Spleen (tissue), 11 donors: ENCODE measurements around the gene SPEF2. TPM values are rescaled to one million over a fixed set of nuclear protein-coding genes. Genes with fewer than 3 reads are reported as not detected.
"Not testable (repeated sequence)": the region's sequence is repeated elsewhere in the genome, so short reads cannot be mapped to it uniquely, and the experiment has no call there.

ENCODE experiments used
- DNase-seq: peaks from one replicate; pipeline ENCODE4 v3.0.0-alpha.2; 2020
- H3K27ac ChIP-seq, 8 donors: fragments of 200-600 bp; sonication (generic) in 7 of 8; 1 replicate in 4 of 8; 2 replicates in 4 of 8; pipeline versions ENCODE4 v1.5.0 to v1.8.0; 2016 to 2021; ENCODE audit warnings: inconsistent platforms in 4 of 8, mild to moderate bottlenecking in 4 of 8, moderate library complexity in 1 of 8
- H3K27me3 ChIP-seq, 7 donors: fragments of 200-600 bp; sonication (generic) in 6 of 7; replicated peaks in 1 of 7; 1 replicate in 4 of 7; 2 replicates in 3 of 7; pipeline versions ENCODE4 v1.5.0 to v1.8.0; 2016 to 2021; ENCODE audit warnings: inconsistent platforms in 3 of 7, mild to moderate bottlenecking in 1 of 7
- H3K36me3 ChIP-seq, 6 donors: fragments of 200-600 bp; sonication (generic) in 5 of 6; 1 replicate in 4 of 6; 2 replicates in 2 of 6; pipeline versions ENCODE4 v1.5.0 to v1.8.0; 2016 to 2021; ENCODE audit warnings: inconsistent platforms in 2 of 6
- H3K4me1 ChIP-seq, 6 donors: fragments of 200-600 bp; sonication (generic) in 5 of 6; 1 replicate in 3 of 6; 2 replicates in 3 of 6; pipeline versions ENCODE4 v1.5.0 to v1.8.0; 2016 to 2021; ENCODE audit warnings: inconsistent platforms in 3 of 6
- H3K4me3 ChIP-seq, 8 donors: fragments of 200-600 bp; sonication (generic) in 7 of 8; 1 replicate in 4 of 8; 2 replicates in 4 of 8; pipeline versions ENCODE4 v1.5.0 to v1.8.0; 2016 to 2021; ENCODE audit warnings: inconsistent platforms in 4 of 8, mild to moderate bottlenecking in 4 of 8, moderate library complexity in 2 of 8
- H3K9me3 ChIP-seq, 8 donors: fragments of 200-600 bp; sonication (generic) in 7 of 8; 1 replicate in 4 of 8; 2 replicates in 4 of 8; pipeline versions ENCODE4 v1.5.0 to v1.8.0; 2016 to 2021; ENCODE audit warnings: inconsistent platforms in 4 of 8
- CTCF ChIP-seq, 11 experiments: fragments of 200-600 bp in 7 of 11; fragments of 450-650 bp in 4 of 11; sonication (generic) in 4 of 11; IDR thresholded peaks in 8 of 11; conservative IDR thresholded peaks in 3 of 11; 1 replicate in 7 of 11; 2 replicates in 4 of 11; pipeline versions ENCODE4 v1.4.0 to v1.8.0; 2016 to 2021; ENCODE audit warnings: antibody characterized with exemption in 11 of 11, inconsistent platforms in 4 of 11, mild to moderate bottlenecking in 1 of 11
- POLR2A ChIP-seq, 3 donors: fragments of 450-650 bp; IDR thresholded peaks; one replicate each; pipeline ENCODE4 v1.5.1; 2017; ENCODE audit warnings: antibody characterized with exemption in 3 of 3, mild to moderate bottlenecking in 1 of 3
- POLR2AphosphoS5 ChIP-seq, 3 donors: sonication (generic); formaldehyde crosslinking; IDR thresholded peaks; one replicate each; pipeline ENCODE4 v1.5.1; 2017; ENCODE audit warnings: antibody characterized with exemption in 3 of 3
- WGBS, 5 donors: extraction: QIAGEN DNeasy Blood & Tissue Kit in 3 of 5; methylation state at CpG; one replicate each; pipeline versions ENCODE4 v1.1.5 to v1.1.7; 2013 to 2018; 5-methylcytosine and 5-hydroxymethylcytosine counted together
- intact Hi-C: fragments of 100-400 bp; cut with DNase I; formaldehyde crosslinking; loops from one replicate; pipeline ENCODE4 v1.15.0; 2023; ENCODE audit warnings: low total_unique reads
- polyA plus RNA-seq, 3 donors: library from polyadenylated mRNA; stranded (reverse); fragments of 200-250 nt; gene quantifications; one replicate each; pipeline ENCODE4 v1.2.1, GENCODE V29; 2013
- total RNA-seq, 7 donors: library from RNA; depleted of rRNA in 3 of 7; stranded (reverse); fragments of >200 nt in 3 of 7; fragmentation: NEBNext Ultra II Directional in 4 of 7; extraction: Animal tissue kit (Norgen Biotek cat#: 25700) in 4 of 7; gene quantifications; one replicate each; pipeline versions ENCODE4 v1.1.0 to v1.2.1, GENCODE V29; 2016 to 2021
- donor health status: healthy with polysubstance abuse.
- donor health status: DM: no; HTN: no; CAD: no; lungs with moderate emphysema.
- donor health status: DM: no; HTN: no; CAD: no.
- donor health status: Bipolar disorder and iron deficiency.
- donor health status: healthy.
- donor health status: DM: no; HTN: no; CAD: no.
- donor health status: DM: yes; HTN: yes; CAD: no.

The SPEF2 gene
- total and polyA plus RNA-seq, 10 donors: 1.7 to 22.6 (median 8.5) TPM

GRCh38 chr5:35833224-35833623, 215.6 kb downstream of the SPEF2 start:
- Histone ChIP-seq H3K27ac (peak overlapping the region in 5 of 8 donors; percentile 12 to 53 (median 38)), H3K9me3 (no peaks in the 10 kb centered on the region), H3K27me3 (no peaks in the 10 kb centered on the region), H3K36me3 (no peaks in the 10 kb centered on the region), H3K4me3 (no peak overlapping the region), H3K4me1 (no peaks in the 10 kb centered on the region)
- no peak for DNase-seq
- intact Hi-C loops: no loop called here
- 75 to 89% (median 79%) methylated on average over 2 of the region's 2 CpGs for WGBS, 5 donors
- no peak for TF ChIP-seq POLR2A (IDR thresholded peaks at IDR 0.05)
- no peak for TF ChIP-seq CTCF (IDR thresholded peaks at IDR 0.05 in 8 of 11, conservative IDR thresholded peaks at IDR 0.05 in 3 of 11)
- no peak for TF ChIP-seq POLR2AphosphoS5 (IDR thresholded peaks at IDR 0.05)

GRCh38 chr5:35835796-35836742, 218.4 kb downstream of the SPEF2 start:
- H3K4me1 ChIP-seq: no peaks in the 10 kb centered on the region
- no peaks in the 10 kb centered on the region for H3K36me3 ChIP-seq
- H3K27ac ChIP-seq: peak overlapping the region in 4 of 8 donors; percentile 5 to 53 (median 45)
- no peak for DNase-seq
- no peak overlapping the region for H3K4me3 ChIP-seq
- 73 to 85% (median 81%) methylated on average over 7 of the region's 7 CpGs for WGBS, 5 donors
- no peaks in the 10 kb centered on the region for H3K27me3 ChIP-seq
- intact Hi-C loops: no loop called here
- TF ChIP-seq POLR2AphosphoS5 (IDR thresholded peaks at IDR 0.05) (no peak), CTCF (IDR thresholded peaks at IDR 0.05 in 8 of 11, conservative IDR thresholded peaks at IDR 0.05 in 3 of 11) (no peak), POLR2A (IDR thresholded peaks at IDR 0.05) (no peak)
- no peaks in the 10 kb centered on the region for H3K9me3 ChIP-seq

- no peak overlapping the region for H3K27ac ChIP-seq
- no peak for DNase-seq
- H3K9me3 ChIP-seq: peaks cover 0 to 11% (median 0%) of the 10 kb centered on the region in 8 donors
- TF ChIP-seq POLR2AphosphoS5 (IDR thresholded peaks at IDR 0.05) (no peak), POLR2A (IDR thresholded peaks at IDR 0.05) (no peak), CTCF (IDR thresholded peaks at IDR 0.05 in 8 of 11, conservative IDR thresholded peaks at IDR 0.05 in 3 of 11) (no peak)
- H3K4me3 ChIP-seq: no peak overlapping the region
- H3K27me3 ChIP-seq: no peaks in the 10 kb centered on the region
- WGBS, 5 donors: 83 to 96% (median 90%) methylated on average over 5 of the region's 5 CpGs
- intact Hi-C loops: no loop called here
- no peaks in the 10 kb centered on the region for H3K36me3 ChIP-seq
- no peaks in the 10 kb centered on the region for H3K4me1 ChIP-seq
These were observed 220.8 kb downstream of the SPEF2 start for GRCh38 chr5:35838370-35839042.

GRCh38 chr5:35842856-35843255, 225.2 kb downstream of the SPEF2 start:
- intact Hi-C loops: no loop called here
- H3K9me3 ChIP-seq: peaks cover 3 to 53% (median 29%) of the 10 kb centered on the region in 8 donors
- H3K27ac ChIP-seq: no peak overlapping the region
- no peak for TF ChIP-seq POLR2AphosphoS5 (IDR thresholded peaks at IDR 0.05)
- no peak for TF ChIP-seq POLR2A (IDR thresholded peaks at IDR 0.05)
- no peak for TF ChIP-seq CTCF (IDR thresholded peaks at IDR 0.05 in 8 of 11, conservative IDR thresholded peaks at IDR 0.05 in 3 of 11)
- H3K4me3 ChIP-seq: no peak overlapping the region
- H3K27me3 ChIP-seq: no peaks in the 10 kb centered on the region
- H3K4me1 ChIP-seq: no peaks in the 10 kb centered on the region
- H3K36me3 ChIP-seq: no peaks in the 10 kb centered on the region
- no peak for DNase-seq

GRCh38 chr5:35845508-35845907, 227.8 kb downstream of the SPEF2 start:
- 79 to 91% (median 86%) methylated on average over 2 of the region's 2 CpGs for WGBS, 5 donors
- DNase-seq, H3K27me3 ChIP-seq, H3K4me1 ChIP-seq, H3K27ac ChIP-seq, H3K36me3 ChIP-seq, H3K4me3 ChIP-seq, intact Hi-C loops: not testable (repeated sequence)
- peaks cover 3 to 54% (median 29%) of the 10 kb centered on the region in 8 donors for H3K9me3 ChIP-seq
